Hematopoietic multipotent progenitor cell treated with erythropoietin and hydrocortisone succinate and interleukin-3 and kit ligand, for 6 days (in vitro differentiated cells): ENCODE data around the gene IFNGR2.
"Not testable (repeated sequence)": the region's sequence is repeated elsewhere in the genome, so short reads cannot be mapped to it uniquely, and the experiment has no call there.

ENCODE experiments used
- DNase-seq: peaks from one replicate; pipeline ENCODE4 v3.0.0-alpha.2; 2015

IFNGR2 gene

DNA sequence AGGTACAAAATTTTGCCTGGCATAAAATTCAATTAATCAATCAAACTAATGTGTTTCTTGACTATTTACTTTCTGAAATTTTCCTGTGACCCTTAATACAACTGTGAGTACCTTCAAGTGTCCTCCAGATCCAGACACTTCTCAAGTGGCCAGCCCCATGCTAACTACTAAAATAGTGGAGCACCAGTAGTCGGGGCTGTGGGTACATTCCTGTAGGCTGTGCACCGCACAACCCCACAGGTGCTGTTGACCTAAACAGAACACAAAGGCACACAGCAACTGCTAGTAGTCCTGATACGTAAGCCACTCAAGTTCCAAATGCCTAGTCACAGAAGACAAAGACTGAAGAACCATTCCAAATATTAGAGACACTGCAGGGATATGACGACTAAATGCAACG, 40.0 kb downstream of the IFNGR2 start:
- no peak for DNase-seq

- no peak for DNase-seq
Observed at GRCh38 chr21:33444499-33444898, 41.3 kb downstream of the IFNGR2 start.

DNA sequence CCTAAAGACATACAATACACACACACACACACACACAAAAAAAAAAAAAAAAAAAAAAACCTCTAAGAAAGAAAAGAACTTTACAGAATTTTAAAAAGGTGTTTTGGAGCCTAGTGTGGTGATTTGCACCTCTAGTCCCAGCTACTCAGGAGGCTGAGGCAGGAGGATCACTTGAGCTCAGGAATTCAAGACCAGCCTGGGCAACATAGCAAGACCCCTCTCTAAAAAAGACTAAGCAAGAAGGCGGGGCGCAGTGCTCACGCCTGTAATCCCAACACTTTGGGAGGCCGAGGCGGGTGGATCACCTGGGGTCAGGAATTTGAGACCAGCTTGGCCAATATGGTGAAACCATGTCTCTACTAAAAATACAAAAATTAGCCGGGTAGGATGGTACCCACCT, 43.4 kb downstream of the IFNGR2 start:
- not testable (repeated sequence) for DNase-seq

DNA sequence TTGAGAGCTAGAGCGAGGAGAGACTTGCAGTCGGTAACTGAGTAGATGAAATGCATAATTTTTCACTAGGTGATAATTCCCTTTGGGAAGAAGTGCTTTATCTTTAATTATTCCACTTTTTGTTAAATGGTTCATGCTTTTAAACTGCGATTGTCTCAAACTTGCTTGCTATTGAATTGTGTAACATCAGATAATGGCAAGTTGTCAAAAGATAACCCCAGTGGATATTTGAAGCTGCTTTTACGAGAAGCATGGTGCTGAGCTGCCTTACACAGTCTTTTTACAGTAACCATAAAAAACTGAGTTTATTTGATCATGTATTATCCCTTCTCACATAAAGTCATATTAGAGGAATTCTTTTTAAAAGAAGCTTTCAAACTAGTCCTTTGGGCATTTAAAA, 46.4 kb downstream of the IFNGR2 start:
- DNase-seq, result peak; percentile 49

- no peak for DNase-seq
Observed at GRCh38 chr21:33451634-33452071, 48.4 kb downstream of the IFNGR2 start.

GRCh38 chr21:33452362-33452761, 49.1 kb downstream of the IFNGR2 start:
- no peak for DNase-seq

DNA sequence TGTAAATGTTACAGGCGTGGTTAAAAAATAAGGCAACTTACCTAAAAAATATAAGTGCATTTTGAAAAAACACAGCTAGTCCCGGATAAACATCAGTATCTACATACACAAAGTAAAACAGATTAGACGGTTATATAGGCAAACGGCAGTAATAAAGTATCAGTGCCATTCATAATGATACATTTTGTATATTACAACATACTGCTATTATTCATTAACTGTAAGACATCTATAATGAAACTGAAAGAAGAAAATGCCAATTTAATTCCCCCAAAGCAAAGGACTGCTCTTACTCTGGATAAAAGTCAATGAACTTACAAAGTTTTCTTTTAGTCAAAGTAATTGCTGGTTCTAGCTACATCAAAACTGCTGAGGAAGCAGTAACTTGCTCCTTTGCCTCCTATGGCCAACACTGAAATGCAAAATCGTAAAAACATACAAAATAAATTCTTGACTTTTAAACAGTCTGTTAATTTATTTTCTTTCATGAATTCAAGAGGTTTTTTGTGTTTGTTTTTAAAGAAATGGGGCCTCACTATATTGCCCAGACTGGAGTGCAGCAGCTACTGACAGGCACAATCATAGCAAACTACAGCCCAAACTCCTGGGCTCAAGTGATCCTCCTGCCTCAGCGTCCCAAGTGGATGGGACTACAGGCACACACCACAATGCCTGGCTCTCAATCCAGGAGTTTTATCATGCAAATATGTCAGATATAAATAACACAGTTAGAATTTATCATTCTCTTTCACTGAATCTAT, 52.7 kb downstream of the IFNGR2 start:
- DNase-seq, result no peak

GRCh38 chr21:33458861-33459260, 55.6 kb downstream of the IFNGR2 start:
- DNase-seq, result no peak

DNA sequence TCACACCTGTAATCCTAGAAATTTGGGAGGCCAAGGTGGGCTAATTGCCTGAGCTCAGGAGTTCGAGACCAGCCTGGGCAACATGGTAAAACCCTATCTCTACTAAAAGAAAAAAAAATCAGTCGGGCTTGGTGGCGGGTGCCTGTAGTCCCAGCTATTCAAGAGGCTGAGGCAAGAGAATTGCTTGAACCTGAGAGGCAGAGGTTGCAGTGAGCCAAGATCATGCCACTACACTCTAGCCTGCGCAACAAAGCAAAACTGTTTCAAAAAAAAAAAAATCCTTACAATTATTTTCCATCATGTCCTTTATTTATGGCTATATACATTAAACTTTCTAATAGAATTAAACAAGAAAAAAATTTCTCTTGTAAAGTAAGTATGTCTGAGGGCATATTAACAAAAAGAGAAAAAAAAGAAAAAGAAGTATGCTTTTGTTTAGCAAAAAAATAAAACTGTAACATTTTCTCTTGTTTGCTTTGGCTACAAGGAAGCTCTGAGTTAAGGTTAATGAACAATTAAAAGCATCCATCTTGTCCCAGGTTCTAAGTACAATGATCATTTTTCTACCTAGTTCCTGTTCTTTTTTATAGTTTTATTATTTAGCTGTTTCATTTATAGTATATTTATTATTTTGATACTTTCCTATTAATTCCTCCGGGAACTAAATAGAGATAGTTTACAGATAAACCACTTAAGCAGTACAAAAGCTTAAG, 58.5 kb downstream of the IFNGR2 start:
- DNase-seq, result no peak

- not testable (repeated sequence) for DNase-seq
Observed at GRCh38 chr21:33469183-33469582, 66.0 kb downstream of the IFNGR2 start.

- DNase-seq, result no peak
Observed at GRCh38 chr21:33470701-33471100, 67.5 kb downstream of the IFNGR2 start.

- no peak for DNase-seq
Observed at GRCh38 chr21:33473344-33473743, 70.1 kb downstream of the IFNGR2 start.

GRCh38 chr21:33477066-33477465, 73.9 kb downstream of the IFNGR2 start:
- no peak for DNase-seq

- DNase-seq, result no peak
Observed at GRCh38 chr21:33478182-33478581, 75.0 kb downstream of the IFNGR2 start.

- DNase-seq, result peak; percentile 58
Observed at GRCh38 chr21:33478935-33479678, 75.9 kb downstream of the IFNGR2 start.

- peak; percentile 97 for DNase-seq
Observed at GRCh38 chr21:33479679-33480480, 76.7 kb downstream of the IFNGR2 start, which contains the start of gene TMEM50B. Gene TMEM50B (minus strand): TSS chr21:33479974. CDS start chr21:33468885, 11,089 bp downstream.

DNA sequence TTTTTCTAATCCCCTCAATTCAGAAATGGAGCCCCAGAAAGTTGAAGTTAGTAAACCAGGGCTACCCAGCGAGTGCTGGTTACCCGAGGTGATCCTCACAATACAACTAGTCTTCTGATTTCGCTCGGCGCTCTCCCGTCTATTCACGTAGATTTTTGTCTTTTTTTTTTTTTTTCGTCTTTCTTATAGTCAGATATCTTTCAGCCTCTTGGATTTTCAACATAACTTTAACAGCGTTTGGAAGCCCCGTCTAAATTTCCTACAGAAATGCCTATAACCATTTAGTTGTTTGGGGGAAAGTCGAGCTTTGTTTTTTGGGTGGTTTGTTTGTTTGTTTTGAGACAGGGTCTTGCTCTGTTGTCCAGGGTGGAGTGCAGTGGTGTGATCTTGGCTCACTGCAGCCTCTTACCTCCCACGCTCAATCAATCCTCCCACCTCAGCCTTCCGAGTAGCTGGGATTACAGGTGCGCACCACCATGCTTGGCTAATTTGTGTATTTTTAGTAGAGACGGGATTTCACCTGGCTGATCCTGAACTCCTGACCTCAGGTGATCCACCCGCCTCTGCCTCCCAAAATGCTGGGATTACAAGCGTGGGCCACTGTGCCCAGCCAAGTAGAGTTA, 77.4 kb downstream of the IFNGR2 start:
- no peak for DNase-seq

GRCh38 chr21:33481314-33481943, 78.2 kb downstream of the IFNGR2 start:
- DNase-seq, result no peak
